GM18499 (cell line): ENCODE results near the gene HERPUD1.

ENCODE experiments used
- ATAC-seq: cut with Tn5 transposase; IDR thresholded peaks from one replicate; pipeline ENCODE4 v1.9.1; 2021; ENCODE audit warnings: moderate number of reproducible peaks; ENCODE audit not compliant: insufficient read depth, unreplicated experiment

HERPUD1 gene

DNA sequence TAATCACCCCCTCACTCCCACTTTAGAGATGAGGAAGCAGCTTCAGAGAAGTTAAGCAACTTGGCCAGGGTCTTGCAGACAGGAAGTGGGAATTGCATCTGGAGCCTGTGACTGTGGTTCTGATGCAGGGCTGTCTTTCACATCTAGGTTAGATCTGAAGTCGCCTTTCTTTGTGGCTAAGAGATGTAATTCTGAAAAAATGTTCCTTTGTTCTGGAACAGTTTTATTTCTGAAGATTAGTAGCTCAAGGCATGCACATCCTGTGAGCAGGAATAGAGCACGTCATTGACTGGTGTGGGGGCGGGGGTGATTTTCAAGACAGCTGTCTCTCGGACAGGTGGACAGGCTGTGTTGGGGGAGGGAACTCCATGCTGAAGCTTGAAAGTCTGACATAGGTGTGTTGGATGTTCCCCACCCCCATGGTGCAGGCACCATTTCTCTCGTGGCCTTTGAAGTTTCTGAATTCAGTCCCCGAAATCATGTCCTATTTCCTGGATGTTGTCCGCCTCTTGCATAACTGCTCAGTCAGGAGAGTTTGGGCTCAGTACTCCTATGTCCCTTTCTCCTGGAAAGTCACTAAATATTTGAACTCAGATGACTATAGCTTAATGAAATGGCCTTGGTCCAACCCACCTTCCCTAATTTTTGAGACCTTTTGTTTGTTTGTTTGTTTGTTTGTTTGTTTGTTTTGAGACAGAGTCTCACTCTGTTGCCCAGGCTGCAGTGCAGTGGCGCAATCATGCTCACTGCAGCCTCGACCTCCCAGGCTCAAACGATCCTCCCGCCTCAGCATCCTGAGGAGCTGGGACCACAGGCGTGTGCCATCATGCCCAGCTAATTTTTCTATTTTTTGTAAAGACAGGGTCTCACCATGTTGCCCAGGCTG lies 21.0 kb upstream of the HERPUD1 start:
- ATAC-seq = no peak

GRCh38 chr16:56911771-56912571 lies 20.0 kb upstream of the HERPUD1 start:
- ATAC-seq = peak; percentile 42

GRCh38 chr16:56912746-56913708 lies 18.9 kb upstream of the HERPUD1 start:
- ATAC-seq = no peak

- ATAC-seq = no peak
Measured at GRCh38 chr16:56914896-56915295, 17.0 kb upstream of the HERPUD1 start.

DNA sequence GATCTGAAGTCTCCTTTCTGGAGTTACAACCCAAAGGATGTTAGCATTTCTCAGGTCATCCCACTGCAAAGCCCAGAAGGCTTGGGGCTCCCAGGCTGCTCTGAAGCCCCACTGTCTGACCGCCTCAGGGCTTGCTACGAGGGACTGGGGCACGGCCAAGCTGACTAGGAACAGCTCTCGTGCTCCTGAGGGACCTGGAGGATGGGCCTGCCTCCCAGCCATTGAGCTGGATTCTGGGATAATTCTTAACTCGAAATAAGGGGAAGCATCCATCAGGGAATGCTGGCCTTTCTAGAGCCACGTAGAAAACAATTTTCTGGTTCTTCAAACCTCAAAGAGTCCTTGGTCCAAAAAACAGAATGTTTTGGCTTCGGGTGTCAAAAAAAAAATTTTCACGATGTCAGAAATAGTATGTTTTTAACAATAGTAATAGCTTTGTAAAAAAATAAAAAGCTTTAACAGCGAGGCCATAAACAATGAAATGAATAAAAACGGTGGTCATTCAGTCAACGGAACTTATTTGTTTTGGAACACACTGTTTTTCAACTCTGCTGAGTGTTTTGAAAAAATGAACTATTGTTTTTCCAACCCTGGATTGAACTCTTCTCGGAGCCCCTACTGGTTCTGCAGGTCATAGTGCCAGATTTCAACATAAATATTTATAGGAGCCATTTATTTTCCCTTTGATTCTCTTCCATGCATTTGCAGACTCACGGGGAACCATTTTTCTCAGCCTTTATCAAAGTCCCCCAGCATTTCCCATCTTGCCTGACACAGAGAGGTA lies 16.4 kb upstream of the HERPUD1 start:
- no peak for ATAC-seq

DNA sequence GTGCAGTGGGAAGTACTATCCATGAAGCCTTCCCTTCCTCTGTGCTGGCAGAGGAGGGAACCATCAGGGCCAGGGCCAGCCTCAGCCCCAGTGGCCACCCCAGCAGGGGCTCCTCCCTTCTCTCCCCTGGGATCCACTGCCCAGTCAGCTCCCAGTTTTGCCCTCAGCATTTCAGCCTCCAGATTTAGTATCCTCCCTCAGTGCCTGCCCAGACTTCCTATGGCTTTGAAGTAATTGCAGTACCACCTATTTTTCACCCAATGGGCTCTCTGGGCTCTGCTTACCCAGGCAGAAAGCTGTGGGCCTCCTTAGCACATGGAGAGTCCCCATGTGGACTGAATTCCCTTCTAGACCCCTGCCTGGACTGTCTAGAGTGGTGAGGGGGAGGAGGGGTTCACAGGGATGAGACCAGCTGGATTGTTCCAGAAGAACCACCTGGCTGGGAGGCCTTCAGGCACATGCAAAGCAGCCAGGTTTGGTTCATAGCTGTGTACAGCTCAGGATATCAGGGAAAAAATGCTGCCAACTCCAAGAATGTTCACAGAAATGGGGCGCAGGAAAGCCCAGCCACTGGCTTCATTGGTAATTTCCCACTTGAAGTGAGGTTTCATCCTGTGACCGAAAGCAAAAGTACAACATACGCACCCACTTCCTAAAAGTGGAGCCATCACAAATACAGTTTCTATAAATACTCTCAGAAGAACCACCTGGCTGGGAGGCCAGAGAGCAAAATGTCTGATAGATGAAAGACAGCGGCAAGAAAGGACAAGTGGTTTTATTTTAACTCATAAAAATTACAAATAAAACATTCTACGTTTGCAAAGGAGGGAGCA lies 15.2 kb upstream of the HERPUD1 start:
- peak; percentile 57 for ATAC-seq

- ATAC-seq = no peak
Measured at GRCh38 chr16:56918467-56919012, 13.4 kb upstream of the HERPUD1 start.

GRCh38 chr16:56919099-56919800 lies 12.7 kb upstream of the HERPUD1 start:
- ATAC-seq = no peak

DNA sequence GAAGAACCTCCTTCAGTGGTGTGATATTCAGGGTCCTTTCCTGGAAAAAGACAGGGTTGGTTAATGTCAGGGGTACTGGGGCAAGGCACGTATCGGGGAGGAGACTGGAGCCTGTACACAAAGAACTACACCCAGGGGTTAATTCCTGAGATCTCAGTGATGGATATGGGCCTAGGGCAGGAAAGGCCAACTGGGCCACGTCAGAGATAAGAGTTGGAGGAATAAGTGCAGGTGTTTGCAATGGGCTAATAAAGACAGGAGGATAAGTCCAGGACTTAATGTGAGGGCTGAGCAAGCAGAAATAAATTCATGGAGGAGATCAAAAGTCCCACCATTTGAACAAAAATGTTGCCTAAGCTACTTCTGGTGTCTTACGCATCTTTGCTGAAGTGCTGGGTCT lies 10.4 kb upstream of the HERPUD1 start:
- no peak for ATAC-seq

GRCh38 chr16:56923481-56924091 lies 8.4 kb upstream of the HERPUD1 start:
- no peak for ATAC-seq

DNA sequence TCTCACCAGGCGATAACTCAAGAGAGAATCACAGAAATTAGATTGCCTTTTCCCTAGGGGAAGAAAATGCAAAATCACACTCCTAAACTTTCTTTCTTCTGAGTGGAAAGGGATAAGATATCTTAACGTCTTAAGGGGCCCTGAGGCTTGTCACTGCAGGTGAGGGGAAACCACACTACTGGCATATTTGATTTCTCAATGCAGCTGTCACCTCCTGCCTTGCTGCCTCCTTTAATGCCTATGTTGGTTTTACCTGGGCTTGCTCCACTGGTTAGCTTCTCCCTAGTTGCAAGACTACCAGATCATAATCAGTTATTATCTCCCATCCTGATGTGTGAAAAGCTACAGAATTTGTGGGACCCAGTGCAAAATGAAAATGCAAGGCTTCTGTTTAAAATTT lies 4.5 kb upstream of the HERPUD1 start:
- ATAC-seq = no peak

GRCh38 chr16:56929639-56930038 lies 2.3 kb upstream of the HERPUD1 start:
- no peak for ATAC-seq

- no peak for ATAC-seq
Measured at GRCh38 chr16:56930486-56931270, 1.3 kb upstream of the HERPUD1 start.

GRCh38 chr16:56931271-56931891 lies 561 bp upstream of the HERPUD1 start:
- ATAC-seq = peak; percentile 22

DNA sequence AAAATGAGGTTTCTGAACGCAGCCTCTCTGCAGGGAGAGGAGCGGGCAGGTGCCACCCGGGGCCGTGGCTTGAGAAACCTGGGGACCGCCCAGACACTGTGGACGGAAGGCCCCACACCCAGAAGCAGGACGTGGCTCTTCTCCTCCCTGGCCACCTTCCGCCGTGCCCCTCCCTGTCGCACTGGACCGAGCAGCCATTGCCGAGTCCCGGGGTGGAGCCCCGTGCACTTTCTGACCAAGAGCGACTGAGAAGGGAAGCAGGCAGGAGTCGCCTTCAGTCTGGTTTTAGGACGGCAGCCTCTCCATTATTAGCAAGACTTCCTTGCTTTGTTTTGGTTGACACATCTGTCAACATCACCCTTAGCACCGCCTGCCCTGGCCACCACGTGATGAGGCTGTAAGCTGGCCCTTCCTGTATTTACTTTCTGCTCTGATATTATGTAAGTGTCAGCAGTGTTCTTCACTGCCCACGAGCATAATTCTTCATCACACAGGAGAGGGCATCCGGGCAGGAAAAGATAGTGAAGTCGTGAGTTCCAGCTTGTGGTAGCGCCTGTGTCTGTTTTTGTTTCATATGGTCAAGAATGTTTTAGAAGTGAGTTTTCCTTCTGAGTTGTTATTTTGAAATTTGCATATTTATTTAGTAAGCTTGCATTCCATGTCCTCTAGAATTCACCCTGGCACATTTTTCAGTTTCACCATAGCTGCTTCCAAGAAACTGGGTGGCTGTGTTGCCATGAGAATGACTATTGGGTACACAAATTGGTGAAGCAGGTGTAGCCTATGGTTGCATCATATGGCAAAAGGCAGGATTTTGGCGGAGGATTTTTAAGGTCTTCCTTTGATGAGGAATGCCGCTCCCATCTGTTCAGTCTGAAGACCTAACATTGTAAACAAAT lies 1.0 kb downstream of the HERPUD1 start:
- ATAC-seq = no peak
